OCI-LY3 (cell line): Measurements from ENCODE around the gene ALDH3B2.

ENCODE experiments used
- H2AFZ ChIP-seq: fragments of 200-600, 300-600 bp; shearing (Covaris generic); 2 replicates; pipeline ENCODE4 v1.6.0; 2014; ENCODE audit warnings: antibody characterized with exemption, low read depth, low read length
- H3K27ac ChIP-seq: fragments of 200-600, 300-600 bp; sonication (generic); 2 replicates; pipeline ENCODE4 v1.5.1; 2014; ENCODE audit warnings: mild to moderate bottlenecking, low read length, moderate library complexity, mixed read lengths
- H3K27me3 ChIP-seq: fragments of 200-600, 300-600 bp; sonication (generic); 2 replicates; pipeline ENCODE4 v1.6.1; 2014; ENCODE audit warnings: low read depth, low read length, mixed read lengths
- H3K36me3 ChIP-seq: fragments of 200-600, 300-600 bp; sonication (generic); replicated peaks from 2 replicates; pipeline ENCODE3; 2014; ENCODE audit warnings: low read depth, low read length, mixed read lengths
- H3K4me1 ChIP-seq: fragments of 300-600, 200-600 bp; sonication (generic); 2 replicates; pipeline ENCODE4 v1.6.1; 2014; ENCODE audit warnings: low read length, mixed read lengths
- H3K4me2 ChIP-seq: fragments of 200-600, 300-600 bp; sonication (generic); 2 replicates; pipeline ENCODE4 v1.6.1; 2014; ENCODE audit warnings: low read length, mixed read lengths
- H3K4me3 ChIP-seq: fragments of 300-600, 200-600 bp; sonication (generic); 2 replicates; pipeline ENCODE4 v1.5.1; 2014; ENCODE audit warnings: antibody characterized with exemption, mild to moderate bottlenecking, low read length, moderate library complexity
- H3K79me2 ChIP-seq: fragments of 300-600, 200-600 bp; shearing (Covaris generic); 2 replicates; pipeline ENCODE4 v1.6.1; 2014; ENCODE audit warnings: mild to moderate bottlenecking, low read length, mixed read lengths
- H3K9ac ChIP-seq: fragments of 300-600, 200-600 bp; shearing (Covaris generic); 2 replicates; pipeline ENCODE4 v1.6.0; 2014; ENCODE audit warnings: mild to moderate bottlenecking, low read length, moderate library complexity
- H3K9me3 ChIP-seq: fragments of 200-600, 300-600 bp; shearing (Covaris generic); 2 replicates; pipeline ENCODE4 v1.6.1; 2014; ENCODE audit warnings: low read length, mixed read lengths; ENCODE audit not compliant: insufficient read depth
- H4K20me1 ChIP-seq: fragments of 200-600, 300-600 bp; sonication (generic); 2 replicates; pipeline ENCODE4 v1.6.1; 2016; ENCODE audit warnings: low read length, mixed read lengths; ENCODE audit not compliant: insufficient read depth
- CTCF ChIP-seq: fragments of 200-600, 300-600 bp; sonication (generic); IDR thresholded peaks from 2 replicates; pipeline ENCODE4 v1.5.1; 2014; ENCODE audit warnings: antibody characterized with exemption, low read length, low read depth
- EZH2phosphoT487 ChIP-seq: fragments of 200-600 bp; shearing (Covaris generic); IDR thresholded peaks from 2 replicates; pipeline ENCODE4 v1.6.1; 2018; ENCODE audit warnings: antibody characterized with exemption, mixed run types, low read depth

ALDH3B2 gene

GRCh38 chr11:67664696-67665540 is 9.5 kb downstream of the ALDH3B2 start:
- no peaks in the 10 kb centered on the region for H3K36me3 ChIP-seq
- no peak overlapping the region for H3K4me3 ChIP-seq
- H4K20me1 ChIP-seq: no peaks in the 10 kb centered on the region
- TF ChIP-seq CTCF: no peak
- TF ChIP-seq EZH2phosphoT487: no peak
- H3K4me2 ChIP-seq: no peak overlapping the region
- no peak overlapping the region for H3K27ac ChIP-seq
- peaks cover 23% of the 10 kb centered on the region for H3K4me1 ChIP-seq
- no peaks in the 10 kb centered on the region; the same call in 1 of the 2 replicates for H3K9me3 ChIP-seq
- H3K9ac ChIP-seq: no peak overlapping the region
- H3K27me3 ChIP-seq: peaks cover 28% of the 10 kb centered on the region
- H3K79me2 ChIP-seq: no peaks in the 10 kb centered on the region
- H2AFZ ChIP-seq: no peak overlapping the region

- no peak overlapping the region for H3K27ac ChIP-seq
- H3K9ac ChIP-seq: no peak overlapping the region
Measured at GRCh38 chr11:67664213-67664585, 10.2 kb downstream of the ALDH3B2 start.

GRCh38 chr11:67663532-67664212 is 10.8 kb downstream of the ALDH3B2 start:
- no peak overlapping the region for H3K27ac ChIP-seq
- no peaks in the 10 kb centered on the region for H3K9me3 ChIP-seq
- H3K4me1 ChIP-seq: peaks cover 24% of the 10 kb centered on the region
- no peak overlapping the region for H3K4me2 ChIP-seq
- no peaks in the 10 kb centered on the region for H4K20me1 ChIP-seq
- H3K27me3 ChIP-seq: peaks cover 30% of the 10 kb centered on the region
- H3K79me2 ChIP-seq: no peaks in the 10 kb centered on the region
- TF ChIP-seq EZH2phosphoT487 (no peak), CTCF (no peak)
- H2AFZ ChIP-seq: no peak overlapping the region
- no peak overlapping the region for H3K9ac ChIP-seq
- H3K4me3 ChIP-seq: no peak overlapping the region
- H3K36me3 ChIP-seq: no peaks in the 10 kb centered on the region

More at GRCh38 chr11:67664213-67664585, 10.2 kb downstream of the ALDH3B2 start:
- Histone ChIP-seq H3K27me3 (peaks cover 28% of the 10 kb centered on the region), H3K4me1 (peaks cover 25% of the 10 kb centered on the region), H3K9me3 (no peaks in the 10 kb centered on the region; the same call in 1 of the 2 replicates), H3K4me3 (no peak overlapping the region), H3K79me2 (no peaks in the 10 kb centered on the region), H3K36me3 (no peaks in the 10 kb centered on the region), H3K4me2 (no peak overlapping the region), H4K20me1 (no peaks in the 10 kb centered on the region), H2AFZ (no peak overlapping the region)
- no peak for TF ChIP-seq EZH2phosphoT487
- no peak for TF ChIP-seq CTCF

GRCh38 chr11:67662835-67663531 is 11.4 kb downstream of the ALDH3B2 start:
- Histone ChIP-seq H3K79me2 (no peaks in the 10 kb centered on the region), H3K9me3 (no peaks in the 10 kb centered on the region; the same call in 1 of the 2 replicates), H3K36me3 (no peaks in the 10 kb centered on the region), H3K9ac (no peak overlapping the region), H3K27me3 (peaks cover 31% of the 10 kb centered on the region), H2AFZ (no peak overlapping the region), H4K20me1 (no peaks in the 10 kb centered on the region), H3K4me2 (no peak overlapping the region), H3K4me3 (no peak overlapping the region), H3K27ac (no peak overlapping the region), H3K4me1 (peaks cover 17% of the 10 kb centered on the region)
- TF ChIP-seq EZH2phosphoT487: no peak
- TF ChIP-seq CTCF: no peak
